H1 (cell line): ENCODE measurements around the gene STARD3NL.

ENCODE experiments used
- EZH2 ChIP-seq: fragments of 200-600 bp; sonication (generic); IDR thresholded peaks from 2 replicates; pipeline ENCODE4 v1.7.1; 2012; ENCODE audit warnings: low read depth, mild to moderate bottlenecking, moderate library complexity, low read length, inconsistent platforms; ENCODE audit not compliant: severe bottlenecking
- POLR2A ChIP-seq, 2 experiments: IDR thresholded peaks; 1 replicate in 1 of 2; 2 replicates in 1 of 2; pipeline ENCODE4 v1.6.1; 2011; ENCODE audit warnings: low read depth in 2 of 2, low read length in 2 of 2, mild to moderate bottlenecking in 2 of 2; ENCODE audit errors: control extremely low read depth in 1 of 2
- POLR2AphosphoS5 ChIP-seq: IDR thresholded peaks from 2 replicates; pipeline ENCODE4 v1.6.1; 2011; ENCODE audit warnings: low read depth, low read length
- YY1 ChIP-seq: IDR thresholded peaks from 2 replicates; pipeline ENCODE4 v1.6.1; 2011; ENCODE audit warnings: low read depth, mild to moderate bottlenecking, low read length

GRCh38 chr7:38129579-38129978, 48.5 kb upstream of the STARD3NL start:
- TF ChIP-seq POLR2AphosphoS5 (no peak), YY1 (no peak), POLR2A (IDR thresholded peaks at IDR 0.05; ENCODE audit: control extremely low read depth in 1 of 2, low read depth in 2 of 2, low read length in 2 of 2) (no peak), EZH2 (no peak)
